Neutrophil (primary cell): Measurements from ENCODE around the gene TRIP10.
A peak's percentile ranks its signal among the peaks of the same experiment; 100 is the strongest.

Experiments
- H3K27ac ChIP-seq: fragments of 200-600 bp; sonication (generic); 2 replicates; pipeline ENCODE4 v1.5.1; 2016; ENCODE audit warnings: mild to moderate bottlenecking, moderate library complexity
- H3K27me3 ChIP-seq: fragments of 200-600 bp; sonication (generic); 2 replicates; pipeline ENCODE4 v1.6.0; 2016; ENCODE audit warnings: mild to moderate bottlenecking
- H3K36me3 ChIP-seq: fragments of 200-600 bp; sonication (generic); 2 replicates; pipeline ENCODE4 v1.5.1; 2017
- H3K4me1 ChIP-seq, 2 experiments: fragments of 200-600 bp in 1 of 2; sonication (generic) in 1 of 2; 1 replicate in 1 of 2; 2 replicates in 1 of 2; pipeline versions ENCODE4 v1.5.1 to v1.6.1; 2013 to 2016; ENCODE audit warnings: low read depth in 1 of 2, low read length in 1 of 2, mild to moderate bottlenecking in 1 of 2, moderate library complexity in 1 of 2; ENCODE audit not compliant: control insufficient read depth in 1 of 2, insufficient read depth in 1 of 2
- H3K4me3 ChIP-seq, 2 experiments: fragments of 200-600 bp in 1 of 2; sonication (generic) in 1 of 2; 1 replicate in 1 of 2; 2 replicates in 1 of 2; pipeline ENCODE4 v1.5.1; 2013 to 2016; ENCODE audit warnings: low read depth in 1 of 2, low read length in 1 of 2, mild to moderate bottlenecking in 1 of 2, moderate library complexity in 1 of 2
- H3K9me3 ChIP-seq: fragments of 200-600 bp; sonication (generic); 2 replicates; pipeline ENCODE4 v1.5.1; 2016
- CTCF ChIP-seq: fragments of 200-600 bp; sonication (generic); IDR thresholded peaks from 2 replicates; pipeline ENCODE4 v1.5.1; 2016; ENCODE audit warnings: antibody characterized with exemption

Gene TRIP10

GRCh38 chr19:6734096-6734696 is 5.3 kb upstream of the TRIP10 start:
- Histone ChIP-seq H3K4me3 (no peak overlapping the region), H3K27me3 (no peaks in the 10 kb centered on the region)

GRCh38 chr19:6735181-6735911 is 4.1 kb upstream of the TRIP10 start:
- H3K4me3 ChIP-seq = no peak overlapping the region
- no peaks in the 10 kb centered on the region for H3K9me3 ChIP-seq

More at GRCh38 chr19:6734096-6734696, 5.3 kb upstream of the TRIP10 start:
- peaks cover 46% of the 10 kb centered on the region for H3K36me3 ChIP-seq
- H3K27ac ChIP-seq = no peak overlapping the region
- TF ChIP-seq CTCF = no peak
- peaks cover 43 to 44% of the 10 kb centered on the region in 2 experiments for H3K4me1 ChIP-seq
- no peaks in the 10 kb centered on the region for H3K9me3 ChIP-seq

GRCh38 chr19:6736169-6736916 is 3.1 kb upstream of the TRIP10 start:
- TF ChIP-seq CTCF = peak; percentile 74
- Histone ChIP-seq H3K27me3 (peaks cover 18% of the 10 kb centered on the region), H3K27ac (peak overlapping the region; percentile 91), H3K36me3 (peaks cover 37% of the 10 kb centered on the region), H3K4me3 (peak overlapping the region; percentile 81 to 99), H3K4me1 (peaks cover 53 to 56% of the 10 kb centered on the region in 2 experiments), H3K9me3 (no peaks in the 10 kb centered on the region)

More at GRCh38 chr19:6735181-6735911, 4.1 kb upstream of the TRIP10 start:
- TF ChIP-seq CTCF = no peak
- H3K36me3 ChIP-seq = peaks cover 46% of the 10 kb centered on the region
- peaks cover 8% of the 10 kb centered on the region for H3K27me3 ChIP-seq
- H3K27ac ChIP-seq = peak overlapping the region; percentile 91
- H3K4me1 ChIP-seq = peaks cover 43 to 46% of the 10 kb centered on the region in 2 experiments

- TF ChIP-seq CTCF = no peak
- H3K9me3 ChIP-seq = no peaks in the 10 kb centered on the region
- H3K4me3 ChIP-seq = peak overlapping the region; percentile 81 to 99
- H3K27ac ChIP-seq = peak overlapping the region; percentile 91
- H3K36me3 ChIP-seq = peaks cover 32% of the 10 kb centered on the region
- H3K4me1 ChIP-seq = peaks cover 53 to 59% of the 10 kb centered on the region in 2 experiments
- H3K27me3 ChIP-seq = peaks cover 23% of the 10 kb centered on the region
Measured at GRCh38 chr19:6736917-6737283, 2.6 kb upstream of the TRIP10 start.

- H3K4me3 ChIP-seq = peak within 1 kb of the TSS; percentile 81 to 99
- H3K9me3 ChIP-seq = no peaks in the 10 kb centered on the region
- peaks cover 53 to 59% of the 10 kb centered on the region in 2 experiments for H3K4me1 ChIP-seq
- peak within 1 kb of the TSS; percentile 91 for H3K27ac ChIP-seq
- TF ChIP-seq CTCF = peak; percentile 37
- H3K27me3 ChIP-seq = peaks cover 28% of the 10 kb centered on the region
- H3K36me3 ChIP-seq = peaks cover 27% of the 10 kb centered on the region
Measured at GRCh38 chr19:6737284-6737872, 2.1 kb upstream of the TRIP10 start, which contains the start of gene GPR108. TSS of gene GPR108 (minus strand) at chr19:6737580. CDS start at chr19:6737576, 4 bp downstream.
